GM18520 (cell line): Measurements from ENCODE around the gene ASAP2.
"Not testable (repeated sequence)": the region's sequence is repeated elsewhere in the genome, so short reads cannot be mapped to it uniquely, and the experiment has no call there.

Experiments
- ATAC-seq: cut with Tn5 transposase; IDR thresholded peaks from one replicate; pipeline ENCODE4 v1.9.1; 2021; ENCODE audit not compliant: unreplicated experiment

Gene ASAP2

DNA sequence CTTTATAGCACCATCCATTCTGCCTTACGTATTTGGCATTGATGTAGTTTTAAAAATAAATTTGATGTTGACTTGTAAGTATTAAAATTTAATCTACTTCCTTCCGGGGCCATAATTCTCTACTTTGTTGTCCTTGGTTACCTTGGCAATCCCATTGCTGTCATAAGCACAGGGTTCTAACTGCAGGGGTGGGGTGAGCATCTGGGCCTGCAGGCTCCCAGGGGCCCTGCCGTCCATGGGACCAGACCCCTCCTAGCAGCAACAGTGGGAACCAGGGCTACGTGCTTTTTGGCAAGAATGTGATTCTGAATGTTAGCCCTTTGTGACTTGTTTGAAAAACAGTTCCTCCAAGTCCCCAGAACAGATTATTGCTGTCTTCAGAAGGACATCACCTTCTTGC, 4.9 kb downstream of the ASAP2 start:
- no peak for ATAC-seq

DNA sequence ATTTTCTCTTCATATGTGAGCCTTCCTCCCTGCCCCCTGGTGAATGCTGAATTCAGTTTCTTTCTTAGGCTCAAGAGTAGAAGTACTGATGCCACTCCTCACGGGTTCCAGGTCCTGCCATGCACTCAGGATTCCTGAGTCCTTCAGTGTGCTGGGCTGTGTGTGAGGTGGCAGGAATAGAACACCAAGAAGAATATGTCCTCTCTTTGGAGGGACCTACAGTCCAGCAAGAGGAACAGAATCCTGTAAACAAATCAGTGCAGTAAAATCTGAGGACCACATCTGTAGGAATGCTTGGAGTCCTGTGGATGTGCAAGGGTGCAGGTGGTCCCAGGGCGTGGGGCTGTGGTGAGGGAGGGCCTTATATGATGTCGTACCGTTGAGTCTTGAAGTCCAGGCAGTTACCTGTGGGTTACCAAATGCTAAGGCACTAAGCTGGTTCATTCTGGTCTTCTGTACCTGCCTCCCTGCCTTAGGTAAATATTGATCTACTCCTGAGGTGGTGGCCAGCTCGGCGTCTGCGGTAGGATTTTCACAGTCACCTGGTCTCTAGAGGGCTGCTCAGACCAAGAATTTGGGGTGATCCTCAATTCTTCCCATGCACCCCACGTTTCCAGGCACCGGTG, 5.5 kb downstream of the ASAP2 start:
- ATAC-seq = no peak

DNA sequence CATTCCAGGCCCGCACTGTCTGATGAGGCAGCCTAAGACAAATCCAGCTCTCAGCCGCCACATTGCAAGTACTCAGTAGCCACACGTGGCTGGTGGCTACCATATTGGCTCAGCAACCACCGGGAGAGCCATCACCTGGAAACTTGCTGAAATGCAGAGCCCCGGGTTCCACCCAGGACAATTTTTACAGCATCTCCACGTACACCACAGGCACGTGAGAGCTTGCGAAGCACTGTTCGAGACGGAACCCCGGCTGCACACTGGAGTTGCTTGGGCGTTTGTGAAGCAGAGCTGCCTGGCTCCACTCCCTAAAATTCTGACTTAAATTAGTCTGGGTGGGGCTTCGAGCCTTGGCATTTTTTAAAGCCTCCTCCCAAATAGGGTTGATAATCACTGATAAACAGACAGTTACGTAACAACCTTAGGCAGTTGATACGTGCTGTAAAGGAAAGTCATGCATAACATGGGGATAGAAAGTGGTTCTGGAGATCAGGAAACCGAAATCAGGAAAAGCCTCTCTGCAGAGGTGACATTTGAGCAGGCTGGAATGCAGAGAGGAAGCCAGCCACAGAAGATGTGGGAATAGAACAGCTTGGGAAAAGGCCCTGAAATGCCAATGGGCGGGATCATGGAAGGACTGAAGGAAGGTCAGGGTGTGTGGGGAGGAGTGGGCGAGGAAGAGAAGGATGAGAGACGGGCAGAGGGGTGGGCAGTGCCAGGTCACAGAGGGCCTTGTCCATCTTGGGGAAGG, 6.2 kb downstream of the ASAP2 start:
- ATAC-seq = no peak

DNA sequence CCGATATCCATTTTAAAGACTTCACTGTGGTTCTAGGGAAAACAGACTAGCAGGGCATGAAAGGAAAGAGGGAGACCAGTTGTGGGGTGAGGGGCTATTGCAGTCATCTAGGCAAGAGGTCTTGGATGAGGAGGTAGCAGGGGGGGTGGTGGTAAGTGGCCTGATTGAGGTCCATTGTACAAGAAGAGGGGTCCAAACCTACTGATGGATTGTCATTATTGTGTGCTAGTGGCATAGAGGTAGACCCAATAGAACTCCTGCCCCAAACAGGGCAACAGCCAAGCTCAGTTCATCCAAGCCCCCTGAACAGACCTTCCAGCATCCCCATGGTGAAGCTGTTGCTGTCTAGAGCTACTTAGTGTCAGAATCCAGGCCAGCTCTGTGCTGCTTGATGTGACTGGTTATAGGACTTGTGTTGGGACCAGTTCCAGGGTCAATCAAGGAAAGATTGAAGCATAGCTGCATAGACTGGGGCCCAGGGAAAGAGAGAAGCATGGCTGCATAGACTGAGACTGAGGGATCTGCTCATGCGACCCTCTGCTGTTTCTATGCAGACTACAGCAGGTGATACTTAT, 7.0 kb downstream of the ASAP2 start:
- no peak for ATAC-seq

- ATAC-seq = no peak
Observed at GRCh38 chr2:9214873-9215272, 8.3 kb downstream of the ASAP2 start.

DNA sequence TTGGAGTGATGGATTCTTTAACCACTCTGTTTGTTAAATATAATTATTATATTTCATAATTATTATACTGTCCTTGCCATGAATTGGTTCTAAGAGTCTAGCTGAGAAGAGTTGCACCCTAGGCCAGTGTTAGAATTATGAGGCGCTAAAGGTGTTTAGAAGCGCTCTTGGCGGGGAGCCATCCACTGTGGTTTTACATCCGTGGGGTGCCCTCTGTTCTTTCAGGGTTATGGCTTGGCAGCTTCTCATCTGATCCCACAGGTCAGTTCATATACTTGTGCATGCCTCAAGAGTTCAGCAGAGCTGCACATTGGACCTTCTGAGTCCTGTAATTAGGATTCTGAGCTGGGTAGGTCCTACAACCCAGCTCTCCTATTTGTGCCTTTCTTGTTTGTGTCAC, 9.1 kb downstream of the ASAP2 start:
- ATAC-seq = no peak

DNA sequence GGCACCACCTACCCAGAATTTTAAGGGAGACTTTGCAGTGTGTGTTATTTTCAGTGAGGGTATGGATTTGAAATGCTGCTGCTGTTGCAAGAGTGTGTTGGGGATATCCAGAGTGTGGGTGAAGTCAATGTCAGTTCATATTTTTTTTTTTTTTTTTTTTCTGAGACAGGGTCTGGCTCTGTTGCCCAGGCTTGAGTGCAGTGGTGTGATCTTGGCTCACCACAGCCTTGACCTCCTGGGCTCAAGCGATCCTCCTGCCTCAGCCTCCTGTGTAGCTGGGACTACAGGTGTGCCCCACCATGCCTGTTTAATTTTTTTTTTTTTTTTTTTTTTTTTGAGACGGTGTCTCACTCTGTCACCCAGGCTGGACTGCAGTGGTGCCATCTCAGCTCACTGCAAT, 9.5 kb downstream of the ASAP2 start:
- not testable (repeated sequence) for ATAC-seq

- ATAC-seq = no peak
Observed at GRCh38 chr2:9217838-9218770, 11.5 kb downstream of the ASAP2 start.

DNA sequence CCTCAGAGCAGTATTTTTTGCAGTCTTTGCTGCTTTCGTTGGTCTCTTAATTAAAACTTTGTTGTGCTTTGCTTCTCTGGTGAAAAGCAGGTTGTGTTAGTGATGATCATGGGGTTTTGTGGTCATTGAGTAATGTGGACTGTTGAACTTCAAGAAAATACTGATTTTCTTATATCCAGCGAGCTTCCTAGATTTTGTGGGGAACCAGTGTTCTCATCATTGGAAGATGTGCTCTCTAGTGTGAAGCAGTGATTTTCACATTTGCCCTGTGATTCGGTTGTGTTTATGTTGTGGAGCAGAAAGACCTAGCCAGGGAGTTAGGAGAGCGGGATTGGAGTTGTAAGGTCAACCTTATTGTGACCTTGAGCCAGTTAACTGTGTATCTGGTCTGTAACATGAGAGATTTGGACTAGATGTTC, 12.4 kb downstream of the ASAP2 start:
- ATAC-seq = no peak

DNA sequence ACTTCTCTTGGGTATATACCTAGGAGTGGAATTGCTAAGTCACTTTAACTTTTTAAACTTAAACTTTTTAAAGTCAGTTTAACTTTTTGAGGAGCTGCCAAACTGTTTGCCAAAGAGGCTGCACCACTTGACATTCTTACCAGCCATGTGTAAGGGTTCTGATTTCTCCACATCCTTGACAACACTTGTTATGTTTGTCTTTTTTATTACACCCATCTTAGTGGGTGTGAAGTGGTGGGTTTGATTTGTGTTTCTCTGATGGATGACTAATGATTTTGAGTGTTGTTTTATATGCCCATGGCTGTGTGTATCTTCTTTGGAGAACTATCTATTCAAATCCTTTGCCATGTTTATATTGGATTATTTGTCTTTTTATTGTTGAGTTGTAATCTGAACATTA, 13.6 kb downstream of the ASAP2 start:
- no peak for ATAC-seq

- ATAC-seq = no peak
Observed at GRCh38 chr2:9221223-9221622, 14.6 kb downstream of the ASAP2 start.

DNA sequence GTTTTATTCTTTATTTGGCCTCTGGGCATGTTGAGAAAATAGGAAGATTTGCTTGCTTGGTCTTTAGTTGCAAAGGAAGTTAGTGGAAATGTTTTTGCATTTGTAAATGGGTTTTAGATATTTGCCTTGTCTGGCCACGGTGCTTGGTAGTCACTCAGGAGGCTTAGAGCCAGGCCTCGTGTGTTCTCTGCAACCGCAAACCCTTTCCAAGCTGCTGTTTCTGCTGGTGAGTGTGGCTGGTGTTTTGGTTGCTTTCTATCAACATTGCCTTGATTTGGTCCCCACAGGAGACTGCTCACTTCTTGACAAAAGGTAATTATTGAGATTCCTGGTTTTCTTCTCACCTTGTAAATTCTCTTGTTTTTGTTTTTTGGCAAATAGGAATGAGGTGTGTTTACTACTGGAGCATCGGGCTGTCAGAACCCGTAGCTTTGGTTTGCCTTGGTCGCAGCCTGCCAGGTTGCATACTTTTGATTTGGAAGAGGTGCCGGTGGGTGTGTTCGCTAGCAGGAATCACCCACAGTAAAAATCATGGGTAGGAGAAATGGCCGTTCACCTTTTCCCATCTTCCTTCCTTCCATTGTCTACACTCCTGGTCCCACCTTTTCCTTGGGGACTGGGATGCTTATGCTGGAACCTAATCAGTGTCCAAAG, 15.8 kb downstream of the ASAP2 start:
- no peak for ATAC-seq

DNA sequence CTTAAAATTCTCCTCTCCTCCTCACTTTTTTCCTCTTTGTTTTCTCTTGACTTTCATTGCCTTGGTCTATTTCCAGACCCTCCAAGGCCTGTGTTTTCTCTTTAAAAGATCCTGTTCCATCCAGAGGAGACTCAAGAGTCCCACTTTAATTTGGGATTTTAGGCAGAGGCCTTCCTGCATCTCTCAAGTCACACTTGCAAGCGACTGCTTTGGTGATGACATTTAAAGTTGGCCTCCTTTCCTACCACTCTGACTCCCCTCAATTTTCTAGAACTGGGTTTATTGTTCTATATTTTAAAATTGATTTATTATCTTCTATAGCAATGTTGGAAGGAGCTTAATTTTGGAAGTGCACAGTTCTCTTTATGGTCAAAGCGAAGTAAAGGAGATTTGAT, 16.3 kb downstream of the ASAP2 start:
- ATAC-seq = no peak

DNA sequence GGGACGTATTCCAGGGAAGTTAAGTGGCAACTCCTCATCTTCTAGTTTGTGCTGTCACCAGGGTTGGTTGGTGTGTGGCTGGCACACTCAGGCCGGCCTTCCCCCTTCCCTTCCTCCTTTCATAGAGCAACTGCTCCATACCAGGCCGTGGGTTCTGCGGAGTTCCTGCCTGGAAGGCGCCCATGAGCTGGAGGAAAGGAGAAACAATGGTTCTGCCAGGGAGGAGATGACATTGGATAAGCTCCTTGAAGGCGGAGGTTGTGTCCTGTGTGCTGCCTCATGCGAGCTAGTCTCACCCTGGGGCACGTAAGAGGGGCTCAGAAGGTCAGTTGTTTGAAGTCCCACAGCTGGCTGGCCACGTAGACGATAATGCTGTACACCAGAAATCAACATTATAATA, 19.2 kb downstream of the ASAP2 start:
- ATAC-seq = no peak

DNA sequence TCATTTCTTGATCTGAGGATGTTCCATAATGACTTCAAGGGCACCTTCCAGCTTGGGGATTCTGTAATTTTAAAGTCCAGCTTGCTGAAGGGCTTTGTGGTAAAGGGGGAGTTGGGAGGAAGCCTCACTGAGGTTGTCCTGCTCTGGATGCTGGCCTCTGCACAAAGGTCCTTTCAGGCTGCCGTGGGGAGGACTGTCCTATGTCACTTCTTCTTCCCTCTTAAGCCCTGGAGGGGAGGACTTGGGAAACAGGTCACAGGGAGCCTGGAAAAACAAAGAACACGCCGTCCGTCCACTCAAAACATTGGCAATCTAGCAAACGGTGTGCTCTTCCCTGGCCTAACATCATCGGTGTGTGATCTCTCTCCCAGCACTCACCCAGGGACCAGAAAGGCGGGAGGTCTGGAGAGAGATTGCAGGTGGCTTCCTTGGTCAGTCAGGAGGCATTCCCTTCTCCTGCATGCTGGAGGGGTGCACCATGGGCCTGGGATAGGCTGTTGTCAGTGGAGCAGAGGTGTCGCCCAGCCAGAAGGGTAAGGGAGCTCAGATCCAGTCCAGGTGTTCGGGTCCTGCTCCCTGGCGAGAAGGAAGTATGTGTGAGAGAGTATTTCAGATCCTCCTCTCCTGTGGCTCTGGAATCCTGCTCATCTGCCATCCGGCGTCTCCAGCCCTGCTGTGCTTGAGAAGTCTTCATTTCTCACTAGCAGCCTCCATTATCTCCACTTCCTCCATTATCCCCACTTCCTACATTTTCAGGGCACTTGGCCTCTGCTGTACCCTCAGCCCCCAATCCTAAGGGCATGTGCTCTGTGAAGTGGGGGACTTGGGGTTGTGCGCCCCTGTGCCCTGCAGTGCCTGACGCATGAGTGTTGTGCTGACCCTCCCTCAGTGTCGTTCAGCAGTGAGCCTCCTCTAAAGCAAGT, 20.1 kb downstream of the ASAP2 start:
- ATAC-seq = no peak

DNA sequence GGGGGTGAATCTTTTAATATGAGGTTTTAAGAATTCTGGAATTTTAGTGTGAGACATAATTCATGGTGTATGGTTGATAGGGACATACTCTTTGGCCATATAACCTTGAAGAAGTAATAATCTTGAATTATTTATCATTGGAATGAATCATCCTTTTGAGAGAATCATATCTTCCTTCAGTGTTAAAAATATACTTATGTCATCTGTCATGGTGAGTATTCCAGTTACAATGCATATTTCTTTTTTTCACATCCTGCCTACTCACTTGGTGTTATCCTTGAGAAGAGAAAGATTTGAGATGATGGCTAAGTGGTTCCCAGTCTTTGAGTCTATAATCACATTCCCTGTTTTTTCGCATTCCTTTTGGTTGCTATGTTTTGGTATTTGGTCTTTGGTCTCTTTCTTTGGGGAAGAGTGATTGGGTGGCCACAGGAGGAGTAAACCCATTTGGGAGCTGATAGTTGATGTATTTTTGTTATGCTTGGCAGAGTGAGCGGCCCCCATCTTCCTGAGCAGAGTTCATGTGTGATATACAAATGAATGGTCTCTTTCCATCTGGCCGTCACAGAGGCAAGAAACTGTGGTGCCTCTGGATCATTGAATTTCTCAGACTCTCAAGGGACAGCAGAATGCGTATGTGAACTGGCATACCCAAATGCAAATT, 21.6 kb downstream of the ASAP2 start:
- no peak for ATAC-seq

DNA sequence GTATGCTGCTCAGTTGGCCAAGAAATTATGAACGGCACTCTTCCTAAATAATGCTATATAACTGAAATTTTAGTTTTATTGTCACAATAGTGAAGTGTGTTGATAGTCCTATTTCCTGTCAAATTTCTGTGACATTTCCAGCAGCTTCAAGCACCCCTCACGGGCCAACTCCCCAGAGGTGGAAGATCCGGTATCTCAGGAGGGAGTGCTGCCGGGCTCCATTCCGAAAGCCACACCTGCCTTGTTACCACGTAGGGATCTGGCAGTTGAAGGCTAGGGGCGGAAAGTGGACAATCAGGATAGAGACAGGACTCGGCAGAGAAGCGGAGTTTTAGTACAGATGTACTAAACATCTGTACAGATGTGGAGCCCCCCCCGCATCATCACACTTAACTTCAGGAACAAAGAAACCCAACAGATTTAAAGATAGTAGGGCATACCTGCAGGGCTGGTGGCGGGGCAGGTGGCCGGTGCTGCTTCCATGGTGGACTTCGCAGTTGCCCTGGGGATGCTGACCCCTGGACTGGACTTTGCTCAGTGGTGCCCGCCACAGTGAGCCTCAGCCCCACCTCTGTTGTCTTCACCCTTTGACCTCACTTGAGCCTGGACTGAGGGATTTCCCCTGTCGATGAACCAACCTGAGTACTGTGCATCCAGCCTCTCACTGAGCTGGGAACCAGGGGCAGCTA, 22.3 kb downstream of the ASAP2 start:
- ATAC-seq = no peak

DNA sequence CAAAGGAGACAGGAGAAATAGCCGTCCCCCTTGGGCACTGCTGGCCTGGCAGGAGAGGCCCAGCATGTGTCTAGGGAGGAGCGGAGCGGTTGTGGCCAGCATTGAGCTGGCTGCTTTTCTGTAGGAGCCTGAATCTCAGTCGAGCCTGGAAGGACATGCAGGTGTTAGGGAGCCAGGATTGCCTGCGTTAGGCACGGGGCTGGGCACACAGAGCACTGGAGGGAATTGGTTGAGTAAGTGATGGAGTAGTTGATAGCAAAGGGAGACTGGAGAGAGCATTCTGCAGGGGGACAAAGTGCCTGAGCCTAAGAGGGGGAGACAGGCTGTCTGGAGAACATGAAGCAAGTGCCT, 22.8 kb downstream of the ASAP2 start:
- no peak for ATAC-seq
